ENCODE measurements around the gene CCDC57.

Gene CCDC57

DNA sequence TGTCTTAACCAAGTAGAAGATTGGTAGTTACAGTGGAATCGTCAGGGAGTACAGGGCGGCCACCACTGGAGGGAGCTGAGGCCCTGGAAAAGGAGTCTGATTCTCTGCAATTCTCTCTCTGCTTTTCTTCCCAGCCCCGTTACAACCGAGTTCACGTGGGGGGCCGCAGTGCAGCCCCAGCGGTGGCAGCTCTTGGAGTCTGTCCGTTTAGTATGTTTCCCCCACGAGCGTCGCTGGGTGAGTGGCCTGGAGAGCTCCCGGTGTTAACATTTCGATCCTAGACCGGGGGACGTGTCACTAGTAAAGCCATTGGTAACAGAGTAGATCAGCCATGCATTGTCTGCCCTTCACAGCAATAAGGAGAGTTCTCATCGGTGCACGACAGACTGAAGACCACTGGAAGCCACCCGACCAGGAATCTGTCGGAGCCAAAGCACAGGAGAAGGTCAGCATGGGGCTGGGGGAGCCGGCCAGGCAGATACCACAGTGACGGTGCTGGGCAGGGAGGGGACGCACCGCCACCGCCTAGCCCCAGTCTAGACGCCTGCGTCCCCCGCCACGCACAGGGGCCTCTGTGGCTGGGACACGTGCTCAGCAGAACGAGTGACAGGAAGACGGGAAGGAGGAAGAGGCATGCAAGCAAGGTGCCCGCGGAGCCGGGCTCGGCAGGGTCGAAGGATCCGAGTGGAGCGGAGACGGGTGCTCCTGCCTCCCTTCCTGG, 31.9 kb upstream of the CCDC57 start:
- H3K9me3 ChIP-seq (replicated peaks; ENCODE audit: insufficient read depth, low read length) = no peaks in the 10 kb centered on the region
- no peaks in the 10 kb centered on the region for H3K9me2 ChIP-seq (replicated peaks; ENCODE audit: insufficient read depth, low read length)
- no peaks in the 10 kb centered on the region for H3F3A ChIP-seq (ENCODE audit: insufficient read depth, low read length)
- no peak overlapping the region for H3K27ac ChIP-seq (ENCODE audit: low read length)
- H2AFZ ChIP-seq (ENCODE audit: low read length) = no peak overlapping the region
- peaks cover 51% of the 10 kb centered on the region for H3K79me2 ChIP-seq (ENCODE audit: low read length)
- peaks cover 3% of the 10 kb centered on the region; the same call in 1 of the 2 replicates for H3K36me3 ChIP-seq (replicated peaks; ENCODE audit: insufficient read depth, low read length)
- H4K20me1 ChIP-seq (ENCODE audit: insufficient read depth, low read length) = no peaks in the 10 kb centered on the region
- TF ChIP-seq EZH2phosphoT487 (IDR thresholded peaks at IDR 0.05; ENCODE audit: low read length) = no peak
- TF ChIP-seq, protein P1, sequence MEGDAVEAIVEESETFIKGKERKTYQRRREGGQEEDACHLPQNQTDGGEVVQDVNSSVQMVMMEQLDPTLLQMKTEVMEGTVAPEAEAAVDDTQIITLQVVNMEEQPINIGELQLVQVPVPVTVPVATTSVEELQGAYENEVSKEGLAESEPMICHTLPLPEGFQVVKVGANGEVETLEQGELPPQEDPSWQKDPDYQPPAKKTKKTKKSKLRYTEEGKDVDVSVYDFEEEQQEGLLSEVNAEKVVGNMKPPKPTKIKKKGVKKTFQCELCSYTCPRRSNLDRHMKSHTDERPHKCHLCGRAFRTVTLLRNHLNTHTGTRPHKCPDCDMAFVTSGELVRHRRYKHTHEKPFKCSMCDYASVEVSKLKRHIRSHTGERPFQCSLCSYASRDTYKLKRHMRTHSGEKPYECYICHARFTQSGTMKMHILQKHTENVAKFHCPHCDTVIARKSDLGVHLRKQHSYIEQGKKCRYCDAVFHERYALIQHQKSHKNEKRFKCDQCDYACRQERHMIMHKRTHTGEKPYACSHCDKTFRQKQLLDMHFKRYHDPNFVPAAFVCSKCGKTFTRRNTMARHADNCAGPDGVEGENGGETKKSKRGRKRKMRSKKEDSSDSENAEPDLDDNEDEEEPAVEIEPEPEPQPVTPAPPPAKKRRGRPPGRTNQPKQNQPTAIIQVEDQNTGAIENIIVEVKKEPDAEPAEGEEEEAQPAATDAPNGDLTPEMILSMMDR (IDR thresholded peaks at IDR 0.05; ENCODE audit: low read length) = peak; percentile 27
- no peak for TF ChIP-seq EZH2 (optimal IDR thresholded peaks at IDR 0.05; ENCODE audit: low read depth, low read length)
- DNase-seq = no peak
- no peak overlapping the region for H3K9ac ChIP-seq (ENCODE audit: low read length)
- no peaks in the 10 kb centered on the region for H3K27me3 ChIP-seq (replicated peaks; ENCODE audit: insufficient read depth, low read length)
- H3K4me3 ChIP-seq (ENCODE audit: low read length) = no peak overlapping the region
- no peak overlapping the region for H3K4me2 ChIP-seq (ENCODE audit: low read depth, low read length)
- no peaks in the 10 kb centered on the region for H3K4me1 ChIP-seq (ENCODE audit: low read length)

- DNase-seq = no peak
- Histone ChIP-seq H3K4me1 (ENCODE audit: low read length) (no peaks in the 10 kb centered on the region), H2AFZ (ENCODE audit: low read length) (no peak overlapping the region), H3K4me2 (ENCODE audit: low read depth, low read length) (no peak overlapping the region), H3K9me3 (replicated peaks; ENCODE audit: insufficient read depth, low read length) (no peaks in the 10 kb centered on the region), H3F3A (ENCODE audit: insufficient read depth, low read length) (no peaks in the 10 kb centered on the region), H3K9me2 (replicated peaks; ENCODE audit: insufficient read depth, low read length) (no peaks in the 10 kb centered on the region), H3K9ac (ENCODE audit: low read length) (no peak overlapping the region), H3K36me3 (replicated peaks; ENCODE audit: insufficient read depth, low read length) (peaks cover 3% of the 10 kb centered on the region; the same call in 1 of the 2 replicates), H3K27ac (ENCODE audit: low read length) (no peak overlapping the region), H4K20me1 (ENCODE audit: insufficient read depth, low read length) (no peaks in the 10 kb centered on the region), H3K27me3 (replicated peaks; ENCODE audit: insufficient read depth, low read length) (no peaks in the 10 kb centered on the region), H3K4me3 (ENCODE audit: low read length) (no peak overlapping the region), H3K79me2 (ENCODE audit: low read length) (peaks cover 44% of the 10 kb centered on the region)
- TF ChIP-seq EZH2 (optimal IDR thresholded peaks at IDR 0.05; ENCODE audit: low read depth, low read length) (no peak), EZH2phosphoT487 (IDR thresholded peaks at IDR 0.05; ENCODE audit: low read length) (no peak)
- TF ChIP-seq, protein P1 (IDR thresholded peaks at IDR 0.05; ENCODE audit: low read length) = no peak
Measured at GRCh38 chr17:82243648-82244412, 31.2 kb upstream of the CCDC57 start.

- TF ChIP-seq EZH2 (optimal IDR thresholded peaks at IDR 0.05; ENCODE audit: low read depth, low read length) = no peak
- TF ChIP-seq EZH2phosphoT487 (IDR thresholded peaks at IDR 0.05; ENCODE audit: low read length) = no peak
- TF ChIP-seq, protein P1 (IDR thresholded peaks at IDR 0.05; ENCODE audit: low read length) = no peak
- H4K20me1 ChIP-seq (ENCODE audit: insufficient read depth, low read length) = no peaks in the 10 kb centered on the region
- H3F3A ChIP-seq (ENCODE audit: insufficient read depth, low read length) = no peaks in the 10 kb centered on the region
- no peak overlapping the region for H3K9ac ChIP-seq (ENCODE audit: low read length)
- H2AFZ ChIP-seq (ENCODE audit: low read length) = no peak overlapping the region
- H3K9me2 ChIP-seq (replicated peaks; ENCODE audit: insufficient read depth, low read length) = no peaks in the 10 kb centered on the region
- no peaks in the 10 kb centered on the region for H3K27me3 ChIP-seq (replicated peaks; ENCODE audit: insufficient read depth, low read length)
- H3K27ac ChIP-seq (ENCODE audit: low read length) = no peak overlapping the region
- no peak overlapping the region for H3K4me3 ChIP-seq (ENCODE audit: low read length)
- no peak overlapping the region for H3K4me2 ChIP-seq (ENCODE audit: low read depth, low read length)
- DNase-seq = no peak
- peaks cover 3% of the 10 kb centered on the region; the same call in 1 of the 2 replicates for H3K36me3 ChIP-seq (replicated peaks; ENCODE audit: insufficient read depth, low read length)
- H3K4me1 ChIP-seq (ENCODE audit: low read length) = no peaks in the 10 kb centered on the region
- H3K79me2 ChIP-seq (ENCODE audit: low read length) = peaks cover 37% of the 10 kb centered on the region
- H3K9me3 ChIP-seq (replicated peaks; ENCODE audit: insufficient read depth, low read length) = no peaks in the 10 kb centered on the region
Measured at GRCh38 chr17:82242977-82243647, 30.5 kb upstream of the CCDC57 start.

Measured in MM.1S (cell line).